ENCODE measurements around the gene GRK7. TPM values are rescaled to one million over a fixed set of nuclear protein-coding genes. Genes with fewer than 3 reads are reported as not detected.

The GRK7 gene
- total RNA-seq, 2 experiments from 2014 or later, result not detected

GRCh38 chr3:141722081-141722480 lies 41.1 kb upstream of the GRK7 start:
- POLR2A ChIA-PET, result interaction anchor here (0.7 to 1.0 kb wide), 5 partner anchors 12 to 542 kb away, joined by 3 to 7 read pairs (median 3); no protein-coding TSS in a partner anchor

GRCh38 chr3:141722648-141723047 lies 40.6 kb upstream of the GRK7 start:
- no peak for DNase-seq (ENCODE audit: low spot score)
- Histone ChIP-seq H3K79me2 (ENCODE audit: insufficient read depth, low read depth, low read length) (no peaks in the 10 kb centered on the region), H3K9me2 (ENCODE audit: insufficient read depth, low read length) (no peaks in the 10 kb centered on the region), H3K4me2 (ENCODE audit: low read length) (no peak overlapping the region), H2AFZ (ENCODE audit: low read length) (no peak overlapping the region), H4K20me1 (ENCODE audit: insufficient read depth, low read length) (no peaks in the 10 kb centered on the region), H3K9me3 (ENCODE audit: low read length) (no peaks in the 10 kb centered on the region), H3K4me3 (ENCODE audit: low read depth, low read length, poor library complexity, severe bottlenecking) (no peak overlapping the region), H3K4me1 (ENCODE audit: insufficient read depth, low read length, poor library complexity, severe bottlenecking) (no peaks in the 10 kb centered on the region), H3K36me3 (ENCODE audit: insufficient read depth, low read length) (no peaks in the 10 kb centered on the region), H3K27ac (ENCODE audit: low read depth, low read length, poor library complexity, severe bottlenecking) (no peak overlapping the region)
- intact Hi-C loops (cut with micrococcal nuclease; ENCODE audit: unreplicated experiment), result no loop called here
- no TSS peak for BruUV-seq (replicated peaks)
- CTCF ChIA-PET (ENCODE audit: unreplicated experiment), result no interaction called here
- TF ChIP-seq, protein P1, sequence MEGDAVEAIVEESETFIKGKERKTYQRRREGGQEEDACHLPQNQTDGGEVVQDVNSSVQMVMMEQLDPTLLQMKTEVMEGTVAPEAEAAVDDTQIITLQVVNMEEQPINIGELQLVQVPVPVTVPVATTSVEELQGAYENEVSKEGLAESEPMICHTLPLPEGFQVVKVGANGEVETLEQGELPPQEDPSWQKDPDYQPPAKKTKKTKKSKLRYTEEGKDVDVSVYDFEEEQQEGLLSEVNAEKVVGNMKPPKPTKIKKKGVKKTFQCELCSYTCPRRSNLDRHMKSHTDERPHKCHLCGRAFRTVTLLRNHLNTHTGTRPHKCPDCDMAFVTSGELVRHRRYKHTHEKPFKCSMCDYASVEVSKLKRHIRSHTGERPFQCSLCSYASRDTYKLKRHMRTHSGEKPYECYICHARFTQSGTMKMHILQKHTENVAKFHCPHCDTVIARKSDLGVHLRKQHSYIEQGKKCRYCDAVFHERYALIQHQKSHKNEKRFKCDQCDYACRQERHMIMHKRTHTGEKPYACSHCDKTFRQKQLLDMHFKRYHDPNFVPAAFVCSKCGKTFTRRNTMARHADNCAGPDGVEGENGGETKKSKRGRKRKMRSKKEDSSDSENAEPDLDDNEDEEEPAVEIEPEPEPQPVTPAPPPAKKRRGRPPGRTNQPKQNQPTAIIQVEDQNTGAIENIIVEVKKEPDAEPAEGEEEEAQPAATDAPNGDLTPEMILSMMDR (conservative IDR thresholded peaks at IDR 0.05; ENCODE audit: low read length), result no peak
- TF ChIP-seq EZH2phosphoT487 (IDR thresholded peaks at IDR 0.05; ENCODE audit: borderline replicate concordance, low read depth, low read length), result no peak
- POLR2A ChIA-PET, result interaction anchor here (0.6 to 1.1 kb wide), 9 partner anchors 12 to 1069 kb away, joined by 3 to 8 read pairs (median 3); no protein-coding TSS in a partner anchor

More at GRCh38 chr3:141722081-141722480, 41.1 kb upstream of the GRK7 start:
- no peak for DNase-seq (ENCODE audit: low spot score)
- intact Hi-C loops (cut with micrococcal nuclease; ENCODE audit: unreplicated experiment), result no loop called here
- H3K9me3 ChIP-seq (ENCODE audit: low read length), result no peaks in the 10 kb centered on the region
- H2AFZ ChIP-seq (ENCODE audit: low read length), result no peak overlapping the region
- H3K4me2 ChIP-seq (ENCODE audit: low read length), result no peak overlapping the region
- TF ChIP-seq, protein P1 (conservative IDR thresholded peaks at IDR 0.05; ENCODE audit: low read length), result no peak
- no peak for TF ChIP-seq EZH2phosphoT487 (IDR thresholded peaks at IDR 0.05; ENCODE audit: borderline replicate concordance, low read depth, low read length)
- no peaks in the 10 kb centered on the region for H3K79me2 ChIP-seq (ENCODE audit: insufficient read depth, low read depth, low read length)
- BruUV-seq (replicated peaks), result no TSS peak
- no peak overlapping the region for H3K27ac ChIP-seq (ENCODE audit: low read depth, low read length, poor library complexity, severe bottlenecking)
- H3K9me2 ChIP-seq (ENCODE audit: insufficient read depth, low read length), result no peaks in the 10 kb centered on the region
- no peaks in the 10 kb centered on the region for H4K20me1 ChIP-seq (ENCODE audit: insufficient read depth, low read length)
- no peaks in the 10 kb centered on the region for H3K4me1 ChIP-seq (ENCODE audit: insufficient read depth, low read length, poor library complexity, severe bottlenecking)
- H3K4me3 ChIP-seq (ENCODE audit: low read depth, low read length, poor library complexity, severe bottlenecking), result no peak overlapping the region
- CTCF ChIA-PET (ENCODE audit: unreplicated experiment), result no interaction called here
- no peaks in the 10 kb centered on the region for H3K36me3 ChIP-seq (ENCODE audit: insufficient read depth, low read length)

- no TSS peak for BruUV-seq (replicated peaks)
- no peak overlapping the region for H2AFZ ChIP-seq (ENCODE audit: low read length)
- TF ChIP-seq EZH2phosphoT487 (IDR thresholded peaks at IDR 0.05; ENCODE audit: borderline replicate concordance, low read depth, low read length), result no peak
- TF ChIP-seq, protein P1 (conservative IDR thresholded peaks at IDR 0.05; ENCODE audit: low read length), result no peak
- no peak overlapping the region for H3K4me2 ChIP-seq (ENCODE audit: low read length)
- intact Hi-C loops (cut with micrococcal nuclease; ENCODE audit: unreplicated experiment), result no loop called here
- no peaks in the 10 kb centered on the region for H3K4me1 ChIP-seq (ENCODE audit: insufficient read depth, low read length, poor library complexity, severe bottlenecking)
- no peaks in the 10 kb centered on the region for H4K20me1 ChIP-seq (ENCODE audit: insufficient read depth, low read length)
- H3K79me2 ChIP-seq (ENCODE audit: insufficient read depth, low read depth, low read length), result no peaks in the 10 kb centered on the region
- no peak overlapping the region for H3K4me3 ChIP-seq (ENCODE audit: low read depth, low read length, poor library complexity, severe bottlenecking)
- H3K27ac ChIP-seq (ENCODE audit: low read depth, low read length, poor library complexity, severe bottlenecking), result no peak overlapping the region
- no peaks in the 10 kb centered on the region for H3K36me3 ChIP-seq (ENCODE audit: insufficient read depth, low read length)
- H3K9me2 ChIP-seq (ENCODE audit: insufficient read depth, low read length), result no peaks in the 10 kb centered on the region
- no peaks in the 10 kb centered on the region for H3K9me3 ChIP-seq (ENCODE audit: low read length)
- ChIA-PET CTCF (ENCODE audit: unreplicated experiment) (no interaction called here), POLR2A (interaction anchor here (0.6 to 1.1 kb wide), 5 partner anchors 19 to 1068 kb away, joined by 3 to 8 read pairs (median 3); no protein-coding TSS in a partner anchor)
- DNase-seq (ENCODE audit: low spot score), result no peak
Observed at GRCh38 chr3:141723255-141723654, 40.0 kb upstream of the GRK7 start.
